Caco-2 (cell line): ENCODE data around the gene TSHB. TPM values are rescaled to one million over a fixed set of nuclear protein-coding genes. Genes with fewer than 3 reads are reported as not detected.

Experiments used
- BruUV-seq: library from RNA; stranded (reverse); fragments of 400-500 nt; replicated peaks from 2 replicates; lab custom pipeline; 2021; lab: Mats Ljungman, UMichigan
- CTCF ChIA-PET: fragments of 300-600 bp; sonication (Branson Sonifier 250); formaldehyde crosslinking; loops from one replicate; lab custom pipeline; 2022; ENCODE audit warnings: antibody characterized with exemption; lab: Charles Lee
- POLR2A ChIA-PET: fragments of 300-600 bp; sonication (Branson Sonifier 250); formaldehyde crosslinking; loops from one replicate; lab custom pipeline; 2022; ENCODE audit warnings: antibody characterized with exemption; lab: Charles Lee
- DNase-seq, 2 experiments: peaks; one replicate each; pipeline versions ENCODE4 v3.0.0 to v3.0.0-alpha.2; 2020 to 2022
- H3K27me3 ChIP-seq: replicated peaks from 2 replicates; pipeline ENCODE4 v1.6.0; 2011; ENCODE audit warnings: low read length; ENCODE audit not compliant: control insufficient read depth, insufficient read depth
- H3K36me3 ChIP-seq: 2 replicates; pipeline ENCODE4 v1.5.1; 2011; ENCODE audit warnings: low read length; ENCODE audit not compliant: control insufficient read depth, insufficient read depth
- H3K4me1 ChIP-seq: fragments of 250-450 bp; sonication (Bioruptor Pico); 2 replicates; pipeline ENCODE4 v1.5.1; 2020; ENCODE audit warnings: mild to moderate bottlenecking
- H3K4me3 ChIP-seq: 2 replicates; pipeline ENCODE4 v1.5.1; 2011; ENCODE audit warnings: low read depth, mild to moderate bottlenecking, control low read depth, low read length
- H3K9me3 ChIP-seq: fragments of 250-450 bp; sonication (Bioruptor Pico); 2 replicates; pipeline ENCODE4 v1.5.1; 2020; ENCODE audit warnings: mild to moderate bottlenecking, moderate library complexity
- H3K27ac Mint-ChIP-seq: one replicate; pipeline ENCODE4 v1.8.0; 2022; ENCODE audit warnings: mixed read lengths; ENCODE audit not compliant: unreplicated experiment
- H3K27me3 Mint-ChIP-seq: one replicate; pipeline ENCODE4 v1.8.0; 2022; ENCODE audit warnings: mixed read lengths; ENCODE audit not compliant: insufficient read depth, unreplicated experiment
- H3K36me3 Mint-ChIP-seq: one replicate; pipeline ENCODE4 v1.8.0; 2022; ENCODE audit warnings: mild to moderate bottlenecking, mixed read lengths; ENCODE audit not compliant: insufficient read depth, unreplicated experiment
- H3K4me1 Mint-ChIP-seq: one replicate; pipeline ENCODE4 v1.8.0; 2022; ENCODE audit warnings: low read depth, mixed read lengths; ENCODE audit not compliant: unreplicated experiment
- H3K4me3 Mint-ChIP-seq: one replicate; pipeline ENCODE4 v1.8.0; 2022; ENCODE audit warnings: mild to moderate bottlenecking, moderate library complexity, mixed read lengths; ENCODE audit not compliant: unreplicated experiment
- H3K9me3 Mint-ChIP-seq: one replicate; pipeline ENCODE4 v1.8.0; 2022; ENCODE audit warnings: mixed read lengths; ENCODE audit not compliant: unreplicated experiment
- CTCF ChIP-seq, 2 experiments: fragments of 200-600 bp in 1 of 2; IDR thresholded peaks; 1 replicate in 1 of 2; 2 replicates in 1 of 2; pipeline versions ENCODE4 v1.5.1 to v1.8.0; 2011 to 2022; ENCODE audit warnings: antibody characterized with exemption in 1 of 2, control low read depth in 1 of 2, inconsistent platforms in 1 of 2, low read depth in 1 of 2, low read length in 1 of 2, mild to moderate bottlenecking in 1 of 2, moderate library complexity in 1 of 2; ENCODE audit not compliant: insufficient read depth in 1 of 2, severe bottlenecking in 1 of 2, unreplicated experiment in 1 of 2
- intact Hi-C: fragments of 100-400 bp; cut with micrococcal nuclease; formaldehyde crosslinking; loops from one replicate; pipeline ENCODE4 v1.10.0; 2022; ENCODE audit not compliant: unreplicated experiment
- total RNA-seq: library from RNA; stranded (reverse); gene quantifications from 2 replicates; pipeline ENCODE4 v1.2.3, GENCODE V29; 2022

The TSHB gene
- total RNA-seq, 1 experiment from 2014 or later: not detected

- H3K4me1 Mint-ChIP-seq: peaks cover 21% of the 10 kb centered on the region
- H3K9me3 Mint-ChIP-seq: no peaks in the 10 kb centered on the region
- H3K4me3 ChIP-seq: no peak overlapping the region
- DNase-seq: no peak
- H3K36me3 Mint-ChIP-seq: no peaks in the 10 kb centered on the region
- intact Hi-C loops: no loop called here
- BruUV-seq: no TSS peak
- no peaks in the 10 kb centered on the region for H3K27me3 ChIP-seq
- H3K4me3 Mint-ChIP-seq: no peak overlapping the region
- no peak overlapping the region for H3K27ac Mint-ChIP-seq
- H3K36me3 ChIP-seq: no peaks in the 10 kb centered on the region
- H3K27me3 Mint-ChIP-seq: no peaks in the 10 kb centered on the region
- CTCF ChIA-PET: no interaction called here
- TF ChIP-seq CTCF (IDR thresholded peaks at IDR 0.05; ENCODE audit: insufficient read depth in 1 of 2, low read depth in 1 of 2, low read length in 1 of 2, severe bottlenecking in 1 of 2, unreplicated experiment in 1 of 2): no peak
- POLR2A ChIA-PET: no interaction called here
- peaks cover 23% of the 10 kb centered on the region for H3K4me1 ChIP-seq
- no peaks in the 10 kb centered on the region for H3K9me3 ChIP-seq
Observed at GRCh38 chr1:115067161-115067859, 37.7 kb downstream of the TSHB start.

- peak overlapping the region; percentile 96 for H3K27ac Mint-ChIP-seq
- BruUV-seq: no TSS peak
Observed at GRCh38 chr1:115068826-115069585, 39.4 kb downstream of the TSHB start.

More at GRCh38 chr1:115068826-115069585, 39.4 kb downstream of the TSHB start:
- Histone ChIP-seq H3K9me3 (no peaks in the 10 kb centered on the region), H3K27me3 (no peaks in the 10 kb centered on the region), H3K4me1 (peaks cover 19% of the 10 kb centered on the region), H3K4me3 (no peak overlapping the region), H3K36me3 (no peaks in the 10 kb centered on the region)
- no peak for DNase-seq
- Mint-ChIP-seq H3K27me3 (no peaks in the 10 kb centered on the region), H3K4me3 (peak overlapping the region; percentile 71), H3K36me3 (no peaks in the 10 kb centered on the region), H3K9me3 (no peaks in the 10 kb centered on the region), H3K4me1 (peaks cover 21% of the 10 kb centered on the region)
- ChIA-PET CTCF (no interaction called here), POLR2A (no interaction called here)
- intact Hi-C loops: loop anchor here (1.0 kb wide), 3 partner anchors 17 to 32 kb away; partner anchors contain the start of gene TSPAN2
- no peak for TF ChIP-seq CTCF (IDR thresholded peaks at IDR 0.05; ENCODE audit: insufficient read depth in 1 of 2, low read depth in 1 of 2, low read length in 1 of 2, severe bottlenecking in 1 of 2, unreplicated experiment in 1 of 2)
